IMR-90 (cell line): ENCODE data around the gene GBF1. TPM values are rescaled to one million over a fixed set of nuclear protein-coding genes. Genes with fewer than 3 reads are reported as not detected.

Experiments
- ATAC-seq: fragments of 200-7000 bp; cut with Tn5 transposase; 2 replicates; pipeline ENCODE4 v1.9.1; 2020; ENCODE audit warnings: low read depth, mild to moderate bottlenecking, moderate library complexity
- BruUV-seq: library from RNA; stranded (reverse); fragments of 400-500 nt; replicated peaks from 2 replicates; lab custom pipeline; 2021; lab: Mats Ljungman, UMichigan
- CTCF ChIA-PET: fragments of 300-600 bp; formaldehyde crosslinking; extraction: SDS; loops from one replicate; lab custom pipeline; 2021; ENCODE audit warnings: antibody characterized with exemption; lab: Yijun Ruan, JAX
- POLR2A ChIA-PET: fragments of 300-600 bp; sonication (Branson Sonifier 250); formaldehyde crosslinking; loops from one replicate; lab custom pipeline; 2022; ENCODE audit warnings: antibody characterized with exemption; ENCODE audit not compliant: unreplicated experiment; lab: Charles Lee
- DNase-seq: peaks from one replicate; pipeline ENCODE4 v3.0.0; 2013
- H2AFZ ChIP-seq: replicated peaks from 2 replicates; pipeline ENCODE3; 2013; ENCODE audit warnings: low read length, mild to moderate bottlenecking; ENCODE audit not compliant: poor library complexity
- H2AK5ac ChIP-seq: 2 replicates; pipeline ENCODE4 v1.6.1; 2013; ENCODE audit warnings: low read depth, low read length, inconsistent platforms
- H2AK9ac ChIP-seq: replicated peaks from 2 replicates; pipeline ENCODE3; 2013; ENCODE audit warnings: mild to moderate bottlenecking, low read depth, low read length, moderate library complexity; ENCODE audit not compliant: poor library complexity
- H2BK120ac ChIP-seq: 2 replicates; pipeline ENCODE4 v1.6.1; 2013; ENCODE audit warnings: low read depth, low read length, inconsistent platforms
- H2BK15ac ChIP-seq: 3 replicates; pipeline ENCODE4 v1.6.1; 2013; ENCODE audit warnings: low read depth, low read length, inconsistent platforms
- H2BK20ac ChIP-seq: 2 replicates; pipeline ENCODE4 v1.6.1; 2013; ENCODE audit warnings: low read depth, mild to moderate bottlenecking, inconsistent platforms, low read length, moderate library complexity
- H2BK5ac ChIP-seq: 2 replicates; pipeline ENCODE4 v1.6.1; 2013; ENCODE audit warnings: mild to moderate bottlenecking, low read depth, low read length, inconsistent platforms; ENCODE audit not compliant: poor library complexity, severe bottlenecking
- H3K14ac ChIP-seq: replicated peaks from 2 replicates; pipeline ENCODE4 v1.6.1; 2013; ENCODE audit warnings: low read depth, low read length, inconsistent platforms
- H3K18ac ChIP-seq: 2 replicates; pipeline ENCODE4 v1.6.1; 2013; ENCODE audit warnings: low read depth, low read length, control low read depth
- H3K23ac ChIP-seq: 2 replicates; pipeline ENCODE4 v1.6.1; 2013; ENCODE audit warnings: low read depth, low read length, inconsistent platforms
- H3K27ac ChIP-seq: 2 replicates; pipeline ENCODE4 v1.5.1; 2013; ENCODE audit warnings: mild to moderate bottlenecking, control low read depth, low read length; ENCODE audit not compliant: insufficient read depth
- H3K27me3 ChIP-seq: 2 replicates; pipeline ENCODE4 v1.6.1; 2013; ENCODE audit warnings: low read length; ENCODE audit not compliant: control insufficient read depth, insufficient read depth
- H3K36me3 ChIP-seq: 2 replicates; pipeline ENCODE4 v1.6.1; 2013; ENCODE audit warnings: low read length, mixed read lengths; ENCODE audit not compliant: control insufficient read depth, insufficient read depth
- H3K4ac ChIP-seq: 2 replicates; pipeline ENCODE4 v1.6.1; 2013; ENCODE audit warnings: low read depth, low read length, inconsistent platforms
- H3K4me1 ChIP-seq: 2 replicates; pipeline ENCODE4 v1.6.1; 2013; ENCODE audit warnings: low read length, mixed read lengths; ENCODE audit not compliant: control insufficient read depth, insufficient read depth
- H3K4me2 ChIP-seq: 2 replicates; pipeline ENCODE4 v1.6.1; 2013; ENCODE audit warnings: low read depth, mild to moderate bottlenecking, control low read depth, low read length, moderate library complexity
- H3K4me3 ChIP-seq: 2 replicates; pipeline ENCODE4 v1.5.1; 2013; ENCODE audit warnings: low read depth, mild to moderate bottlenecking, control low read depth, low read length, moderate library complexity; ENCODE audit not compliant: insufficient read depth
- H3K56ac ChIP-seq: 2 replicates; pipeline ENCODE4 v1.6.1; 2013; ENCODE audit warnings: low read length, inconsistent platforms; ENCODE audit not compliant: insufficient read depth; ENCODE audit errors: extremely low read depth
- H3K79me1 ChIP-seq, 2 experiments: 2 replicates each; pipeline ENCODE4 v1.6.1; 2013; ENCODE audit warnings: low read length in 2 of 2, inconsistent platforms in 1 of 2, low read depth in 1 of 2
- H3K9ac ChIP-seq: 2 replicates; pipeline ENCODE4 v1.6.1; 2013; ENCODE audit warnings: low read depth, low read length, control low read depth
- H3K9me1 ChIP-seq: 2 replicates; pipeline ENCODE4 v1.6.1; 2013; ENCODE audit warnings: low read length, inconsistent platforms; ENCODE audit not compliant: insufficient read depth
- H3K9me3 ChIP-seq: 2 replicates; pipeline ENCODE4 v1.6.1; 2013; ENCODE audit warnings: low read length; ENCODE audit not compliant: control insufficient read depth, insufficient read depth
- H4K20me1 ChIP-seq: 2 replicates; pipeline ENCODE4 v1.6.1; 2013; ENCODE audit warnings: low read length, inconsistent platforms; ENCODE audit not compliant: insufficient read depth
- H4K5ac ChIP-seq: 2 replicates; pipeline ENCODE4 v1.6.1; 2013; ENCODE audit warnings: mild to moderate bottlenecking, low read depth, low read length, control low read depth
- H4K8ac ChIP-seq, 2 experiments: 2 replicates each; pipeline ENCODE4 v1.6.1; 2013; ENCODE audit warnings: low read depth in 2 of 2, low read length in 2 of 2, control low read depth in 1 of 2, inconsistent platforms in 1 of 2
- H4K91ac ChIP-seq: 2 replicates; pipeline ENCODE4 v1.6.1; 2013; ENCODE audit warnings: low read depth, low read length, inconsistent platforms; ENCODE audit not compliant: insufficient read depth
- ELK1 ChIP-seq: fragments of 150-350 bp; IDR thresholded peaks from 2 replicates; pipeline ENCODE4 v1.6.1; 2016; ENCODE audit warnings: low read depth, mild to moderate bottlenecking, low read length, moderate library complexity, borderline replicate concordance
- FOS ChIP-seq: fragments of 150-350 bp; IDR thresholded peaks from 2 replicates; pipeline ENCODE4 v1.6.1; 2016; ENCODE audit warnings: low read depth, low read length
- MAZ ChIP-seq: IDR thresholded peaks from 2 replicates; pipeline ENCODE4 v1.6.1; 2012; ENCODE audit warnings: low read depth, mild to moderate bottlenecking, low read length, improper control_type of control experiment, moderate library complexity, borderline replicate concordance
- MXI1 ChIP-seq: IDR thresholded peaks from 2 replicates; pipeline ENCODE4 v1.6.1; 2012; ENCODE audit warnings: low read depth, mild to moderate bottlenecking, low read length, moderate library complexity, borderline replicate concordance
- RCOR1 ChIP-seq: IDR thresholded peaks from 2 replicates; pipeline ENCODE4 v1.6.1; 2012; ENCODE audit warnings: mild to moderate bottlenecking, low read length, improper control_type of control experiment; ENCODE audit not compliant: insufficient replicate concordance
- USF2 ChIP-seq: fragments of 150-350 bp; IDR thresholded peaks from 2 replicates; pipeline ENCODE4 v1.6.1; 2017; ENCODE audit warnings: mild to moderate bottlenecking, antibody characterized with exemption, low read length, low read depth
- WGBS, 2 experiments: methylation state at CpG; one replicate each; pipeline versions ENCODE4 v1.1.5 to v1.1.7; 2013; ENCODE audit warnings: missing lambda C conversion rate in 2 of 2; ENCODE audit not compliant: insufficient read length in 1 of 2; ENCODE audit errors: extremely low coverage in 2 of 2; 5-methylcytosine and 5-hydroxymethylcytosine counted together
- dilution Hi-C: fragments of 300-500 bp; cut with HindIII; formaldehyde crosslinking; loops from one replicate; pipeline ENCODE4 v1.14.3; 2018; ENCODE audit warnings: low sequenced_read_pairs; ENCODE audit not compliant: unreplicated experiment
- in situ Hi-C: fragments of 300-500 bp; cut with MboI; formaldehyde crosslinking; loops from 3 replicates; pipeline ENCODE4 v1.14.3; 2019; ENCODE audit warnings: low sequenced_read_pairs, inconsistent platforms, mixed read lengths
- intact Hi-C: fragments of 100-400 bp; cut with micrococcal nuclease; formaldehyde crosslinking; loops from 2 replicates; pipeline ENCODE4 v1.10.0; 2022
- polyA plus RNA-seq, 3 experiments: library from polyadenylated mRNA; depleted of rRNA; stranded (reverse); fragments of >200 nt; gene quantifications; 2 replicates each; pipeline ENCODE4 v1.2.3, GENCODE V29; 2012; ENCODE audit warnings: low replicate concordance in 1 of 3
- total RNA-seq: library from RNA; depleted of rRNA; stranded (reverse); fragments of >200 nt; gene quantifications from 2 replicates; pipeline ENCODE4 v1.2.3, GENCODE V29; 2012

GBF1 gene
- total and polyA plus RNA-seq, 2 of the 4 experiments (the other 2 are of a cell fraction) = 38.7 to 40.1 TPM

GRCh38 chr10:102241444-102242117 is 3.8 kb upstream of the GBF1 start, which contains the start of gene PITX3:
Gene PITX3, minus strand, starts transcription at chr10:102241512. Its CDS starts 9,432 bp downstream, at chr10:102232080.
- H4K20me1 ChIP-seq = peaks cover 11% of the 10 kb centered on the region
- peak; percentile 87 for DNase-seq
- H3K18ac ChIP-seq = no peak within 1 kb of the TSS
- intact Hi-C loops (no loop called here), in situ Hi-C loops (no loop called here), dilution Hi-C loops (no loop called here)
- H2BK120ac ChIP-seq = 0 out of 2 replicates have a peak within 1 kb of the TSS, but pooled peaks have one; percentile 1
- H3K9me1 ChIP-seq = peaks cover 19% of the 10 kb centered on the region
- peak within 1 kb of the TSS; percentile 65 for H3K4me3 ChIP-seq
- H4K91ac ChIP-seq = no peak within 1 kb of the TSS
- peak within 1 kb of the TSS; percentile 3; the same call in 1 of the 3 replicates for H2BK15ac ChIP-seq
- H2AK9ac ChIP-seq = peak within 1 kb of the TSS; percentile 73
- ATAC-seq = peak; percentile 71
- peak within 1 kb of the TSS; percentile 84 for H3K4me2 ChIP-seq
- peaks cover 0 to 33% of the 10 kb centered on the region in 2 experiments; a peak in 2 of 4 replicates for H3K79me1 ChIP-seq
- H4K8ac ChIP-seq = peak within 1 kb of the TSS in 1 of 2 experiments; percentile 20; a peak in 1 of 4 replicates
- BruUV-seq = no TSS peak
- H3K56ac ChIP-seq = no peak within 1 kb of the TSS
- H3K9ac ChIP-seq = peak within 1 kb of the TSS; percentile 1; the same call in 1 of the 2 replicates
- H2AFZ ChIP-seq = peak within 1 kb of the TSS; percentile 92
- H3K27me3 ChIP-seq = peaks cover 31% of the 10 kb centered on the region
- peak within 1 kb of the TSS; percentile 66; the same call in 1 of the 2 replicates for H3K14ac ChIP-seq
- H3K4me1 ChIP-seq = peaks cover 10% of the 10 kb centered on the region
- 0% methylated on average over 29 of the region's 57 CpGs; no CpG with 5 or more reads in 1 of the 2 experiments for WGBS, 2 experiments
- peak within 1 kb of the TSS; percentile 35; the same call in 1 of the 2 replicates for H2BK20ac ChIP-seq
- ChIA-PET POLR2A (no interaction called here), CTCF (interaction anchor here (1.3 kb wide), 1 partner anchor 10 kb away, joined by 5 read pairs; no protein-coding TSS in a partner anchor)
- H3K27ac ChIP-seq = no peak within 1 kb of the TSS
- H3K4ac ChIP-seq = peak within 1 kb of the TSS; percentile 50; the same call in 1 of the 2 replicates
- H2BK5ac ChIP-seq = no peak within 1 kb of the TSS
- TF ChIP-seq MXI1 = peak; percentile 98
- TF ChIP-seq FOS = no peak
- no peak for TF ChIP-seq RCOR1
- no peak for TF ChIP-seq ELK1
- TF ChIP-seq MAZ = peak; percentile 46; the same call in 1 of the 2 replicates
- peak; percentile 78 for TF ChIP-seq USF2
- no peaks in the 10 kb centered on the region for H3K9me3 ChIP-seq
- no peak within 1 kb of the TSS for H4K5ac ChIP-seq
- no peaks in the 10 kb centered on the region for H3K36me3 ChIP-seq
- H3K23ac ChIP-seq = peak within 1 kb of the TSS; percentile 48; the same call in 1 of the 2 replicates
- H2AK5ac ChIP-seq = peak within 1 kb of the TSS; percentile 31; the same call in 1 of the 2 replicates
